Measurements from ENCODE around the gene OPCML. TPM values are rescaled to one million over a fixed set of nuclear protein-coding genes. Genes with fewer than 3 reads are reported as not detected.
A peak's percentile ranks its signal among the peaks of the same experiment; 100 is the strongest.

The OPCML gene
- polyA plus RNA-seq, 3 donors: not detected

DNA sequence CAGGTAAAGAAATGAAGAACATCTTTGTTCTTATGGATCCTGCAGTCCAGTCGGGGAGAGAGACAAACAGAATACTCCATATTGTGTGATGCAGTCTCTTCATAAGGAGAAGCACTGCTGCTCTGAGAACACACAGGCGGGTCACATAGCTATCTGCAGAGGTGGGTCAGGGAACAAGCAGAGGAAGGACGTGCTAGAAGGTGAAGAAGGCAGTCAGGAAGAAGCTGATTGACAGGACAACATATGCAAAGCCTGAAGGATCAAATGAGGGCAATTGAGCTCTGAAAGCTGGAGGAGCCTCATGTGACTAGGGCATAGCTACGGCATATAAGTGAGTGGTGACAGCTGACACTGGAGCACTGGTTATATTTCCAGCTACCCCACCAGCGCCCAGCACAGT lies 122.5 kb downstream of the OPCML start:
- no peaks in the 10 kb centered on the region for H3K4me1 Mint-ChIP-seq
- TF ChIP-seq, protein P1, sequence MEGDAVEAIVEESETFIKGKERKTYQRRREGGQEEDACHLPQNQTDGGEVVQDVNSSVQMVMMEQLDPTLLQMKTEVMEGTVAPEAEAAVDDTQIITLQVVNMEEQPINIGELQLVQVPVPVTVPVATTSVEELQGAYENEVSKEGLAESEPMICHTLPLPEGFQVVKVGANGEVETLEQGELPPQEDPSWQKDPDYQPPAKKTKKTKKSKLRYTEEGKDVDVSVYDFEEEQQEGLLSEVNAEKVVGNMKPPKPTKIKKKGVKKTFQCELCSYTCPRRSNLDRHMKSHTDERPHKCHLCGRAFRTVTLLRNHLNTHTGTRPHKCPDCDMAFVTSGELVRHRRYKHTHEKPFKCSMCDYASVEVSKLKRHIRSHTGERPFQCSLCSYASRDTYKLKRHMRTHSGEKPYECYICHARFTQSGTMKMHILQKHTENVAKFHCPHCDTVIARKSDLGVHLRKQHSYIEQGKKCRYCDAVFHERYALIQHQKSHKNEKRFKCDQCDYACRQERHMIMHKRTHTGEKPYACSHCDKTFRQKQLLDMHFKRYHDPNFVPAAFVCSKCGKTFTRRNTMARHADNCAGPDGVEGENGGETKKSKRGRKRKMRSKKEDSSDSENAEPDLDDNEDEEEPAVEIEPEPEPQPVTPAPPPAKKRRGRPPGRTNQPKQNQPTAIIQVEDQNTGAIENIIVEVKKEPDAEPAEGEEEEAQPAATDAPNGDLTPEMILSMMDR (IDR thresholded peaks at IDR 0.05): no peak
- Histone ChIP-seq H3K4me3 (replicated peaks in 1 of 3; ENCODE audit: low read depth in 2 of 3, low read length in 3 of 3) (no peak overlapping the region), H3K4me2 (replicated peaks; ENCODE audit: extremely low read depth, low read length, poor library complexity, severe bottlenecking) (no peak overlapping the region), H3K4me1 (ENCODE audit: control insufficient read depth in 1 of 2, insufficient read depth in 2 of 2, low read length in 2 of 2) (no peaks in the 10 kb centered on the region), H3K9me3 (replicated peaks in 1 of 2; ENCODE audit: control insufficient read depth in 1 of 2, insufficient read depth in 1 of 2, low read length in 2 of 2) (no peaks in the 10 kb centered on the region), H3K27ac (ENCODE audit: low read depth in 1 of 2, low read length in 2 of 2) (no peak overlapping the region), H3K27me3 (ENCODE audit: control insufficient read depth in 2 of 2, insufficient read depth in 2 of 2, low read length in 2 of 2) (no peaks in the 10 kb centered on the region), H3K9ac (ENCODE audit: insufficient read depth, low read length, poor library complexity, severe bottlenecking) (no peak overlapping the region), H4K20me1 (ENCODE audit: insufficient read depth, low read length) (no peaks in the 10 kb centered on the region), H3K36me3 (replicated peaks in 1 of 2; ENCODE audit: control insufficient read depth in 1 of 2, insufficient read depth in 2 of 2, low read length in 2 of 2) (no peaks in the 10 kb centered on the region), H2AFZ (ENCODE audit: insufficient read depth, low read depth, low read length, poor library complexity, severe bottlenecking) (no peak overlapping the region), H3K79me2 (ENCODE audit: insufficient read depth, low read length) (no peaks in the 10 kb centered on the region)
- DNase-seq: no peak
- 72% methylated on average over 3 of the region's 5 CpGs for WGBS (ENCODE audit: insufficient coverage)
- peaks cover 0 to 3% (median 0%) of the 10 kb centered on the region in 7 donors for H3K9me3 Mint-ChIP-seq
- H3K27me3 Mint-ChIP-seq (ENCODE audit: low read depth in 3 of 3): peaks cover 0 to 2% (median 1%) of the 10 kb centered on the region in 3 donors
- no peaks in the 10 kb centered on the region for H3K36me3 Mint-ChIP-seq
- H3K27ac Mint-ChIP-seq: peak overlapping the region in 1 of 7 donors; percentile 4
- intact Hi-C loops (cut with micrococcal nuclease): no loop called here
- H3K4me3 Mint-ChIP-seq: no peak overlapping the region

DNA sequence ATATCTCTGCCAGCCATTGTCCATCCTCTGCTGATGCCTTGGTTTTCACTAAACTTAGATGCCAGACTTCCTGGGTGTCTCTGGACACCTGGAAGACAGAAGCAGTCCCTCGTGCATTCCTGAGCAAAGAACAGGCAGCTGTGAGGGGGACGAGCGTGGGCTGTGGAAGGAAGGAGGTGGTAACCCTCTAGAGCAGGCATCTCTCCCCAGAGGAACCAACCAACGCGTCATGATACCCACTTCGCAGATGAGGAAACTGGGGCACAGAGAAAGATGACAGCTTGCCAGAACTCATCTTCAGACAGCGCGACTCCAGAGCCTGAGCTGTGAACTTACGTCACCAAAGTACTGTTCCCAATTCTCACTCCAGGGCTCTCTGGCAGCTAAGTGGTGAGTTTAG lies 123.4 kb downstream of the OPCML start:
- Histone ChIP-seq H3K27me3 (ENCODE audit: control insufficient read depth in 2 of 2, insufficient read depth in 2 of 2, low read length in 2 of 2) (no peaks in the 10 kb centered on the region), H3K9ac (ENCODE audit: insufficient read depth, low read length, poor library complexity, severe bottlenecking) (no peak overlapping the region), H3K4me2 (replicated peaks; ENCODE audit: extremely low read depth, low read length, poor library complexity, severe bottlenecking) (no peak overlapping the region), H3K79me2 (ENCODE audit: insufficient read depth, low read length) (no peaks in the 10 kb centered on the region), H4K20me1 (ENCODE audit: insufficient read depth, low read length) (no peaks in the 10 kb centered on the region), H3K36me3 (replicated peaks in 1 of 2; ENCODE audit: control insufficient read depth in 1 of 2, insufficient read depth in 2 of 2, low read length in 2 of 2) (no peaks in the 10 kb centered on the region), H2AFZ (ENCODE audit: insufficient read depth, low read depth, low read length, poor library complexity, severe bottlenecking) (no peak overlapping the region), H3K9me3 (replicated peaks in 1 of 2; ENCODE audit: control insufficient read depth in 1 of 2, insufficient read depth in 1 of 2, low read length in 2 of 2) (no peaks in the 10 kb centered on the region), H3K4me1 (ENCODE audit: control insufficient read depth in 1 of 2, insufficient read depth in 2 of 2, low read length in 2 of 2) (no peaks in the 10 kb centered on the region), H3K27ac (ENCODE audit: low read depth in 1 of 2, low read length in 2 of 2) (no peak overlapping the region), H3K4me3 (replicated peaks in 1 of 3; ENCODE audit: low read depth in 2 of 3, low read length in 3 of 3) (no peak overlapping the region)
- no peak for DNase-seq
- H3K9me3 Mint-ChIP-seq: peaks cover 0 to 3% (median 0%) of the 10 kb centered on the region in 7 donors
- no peaks in the 10 kb centered on the region for H3K4me1 Mint-ChIP-seq
- H3K4me3 Mint-ChIP-seq: no peak overlapping the region
- H3K36me3 Mint-ChIP-seq: no peaks in the 10 kb centered on the region
- TF ChIP-seq, protein P1 (IDR thresholded peaks at IDR 0.05): no peak
- H3K27me3 Mint-ChIP-seq (ENCODE audit: low read depth in 3 of 3): peaks cover 0 to 2% (median 1%) of the 10 kb centered on the region in 3 donors
- H3K27ac Mint-ChIP-seq: no peak overlapping the region
- 75% methylated on average over 6 of the region's 9 CpGs for WGBS (ENCODE audit: insufficient coverage)
- intact Hi-C loops (cut with micrococcal nuclease): no loop called here
